ENCODE measurements around the gene PCDHGB3. TPM values are rescaled to one million over a fixed set of nuclear protein-coding genes. Genes with fewer than 3 reads are reported as not detected.

Gene PCDHGB3
- total RNA-seq, 1 experiment from 2014 or later: 3.4 TPM

DNA sequence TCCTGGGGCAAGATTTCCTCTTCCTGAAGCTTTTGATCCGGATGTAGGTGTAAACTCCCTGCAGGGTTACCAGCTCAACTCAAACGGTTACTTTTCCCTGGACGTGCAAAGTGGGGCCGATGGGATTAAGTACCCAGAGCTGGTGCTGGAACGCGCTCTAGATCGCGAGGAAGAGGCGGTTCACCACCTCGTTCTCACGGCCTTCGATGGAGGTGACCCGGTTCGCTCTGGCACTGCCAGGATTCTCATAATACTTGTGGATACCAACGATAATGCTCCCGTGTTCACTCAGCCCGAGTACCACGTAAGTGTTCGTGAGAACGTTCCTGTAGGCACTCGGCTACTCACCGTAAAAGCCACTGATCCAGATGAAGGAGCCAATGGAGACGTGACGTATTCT lies 14.4 kb upstream of the PCDHGB3 start:
- ChIA-PET POLR2A (ENCODE audit: low non-redundant PET) (no interaction called here), CTCF (no interaction called here)
- no peak for DNase-seq (ENCODE audit: low spot score)
- Histone ChIP-seq H3K27me3 (replicated peaks; ENCODE audit: insufficient read depth, low read depth, low read length, poor library complexity) (no peaks in the 10 kb centered on the region), H3K4me3 (ENCODE audit: low read depth, low read length, poor library complexity, severe bottlenecking) (no peak overlapping the region), H3K9me3 (ENCODE audit: low read depth, low read length, poor library complexity, severe bottlenecking) (peaks cover 46% of the 10 kb centered on the region), H3K27ac (ENCODE audit: low read depth, low read length, poor library complexity, severe bottlenecking) (no peak overlapping the region), H3K36me3 (ENCODE audit: insufficient read depth, low read length, poor library complexity, severe bottlenecking) (no peaks in the 10 kb centered on the region), H3K4me1 (ENCODE audit: insufficient read depth, low read length, poor library complexity, severe bottlenecking) (no peaks in the 10 kb centered on the region)
- no TSS peak for BruUV-seq (replicated peaks)
- TF ChIP-seq CTCF (conservative IDR thresholded peaks at IDR 0.05; ENCODE audit: low read depth, low read length) (no peak), EZH2 (IDR thresholded peaks at IDR 0.05; ENCODE audit: borderline replicate concordance, low read depth, low read length, poor library complexity, severe bottlenecking) (no peak)
- intact Hi-C loops (cut with micrococcal nuclease; ENCODE audit: unreplicated experiment): no loop called here

- intact Hi-C loops (cut with micrococcal nuclease; ENCODE audit: unreplicated experiment): no loop called here
- no peaks in the 10 kb centered on the region for H3K36me3 ChIP-seq (ENCODE audit: insufficient read depth, low read length, poor library complexity, severe bottlenecking)
- no peaks in the 10 kb centered on the region for H3K4me1 ChIP-seq (ENCODE audit: insufficient read depth, low read length, poor library complexity, severe bottlenecking)
- no peak overlapping the region for H3K4me3 ChIP-seq (ENCODE audit: low read depth, low read length, poor library complexity, severe bottlenecking)
- DNase-seq (ENCODE audit: low spot score): no peak
- no peak for TF ChIP-seq CTCF (conservative IDR thresholded peaks at IDR 0.05; ENCODE audit: low read depth, low read length)
- TF ChIP-seq EZH2 (IDR thresholded peaks at IDR 0.05; ENCODE audit: borderline replicate concordance, low read depth, low read length, poor library complexity, severe bottlenecking): no peak
- H3K27me3 ChIP-seq (replicated peaks; ENCODE audit: insufficient read depth, low read depth, low read length, poor library complexity): no peaks in the 10 kb centered on the region
- peaks cover 47% of the 10 kb centered on the region for H3K9me3 ChIP-seq (ENCODE audit: low read depth, low read length, poor library complexity, severe bottlenecking)
- BruUV-seq (replicated peaks): no TSS peak
- CTCF ChIA-PET: no interaction called here
- H3K27ac ChIP-seq (ENCODE audit: low read depth, low read length, poor library complexity, severe bottlenecking): no peak overlapping the region
- POLR2A ChIA-PET (ENCODE audit: low non-redundant PET): no interaction called here
Observed at GRCh38 chr5:141356133-141356532, 13.9 kb upstream of the PCDHGB3 start.

GRCh38 chr5:141356950-141357349 lies 13.1 kb upstream of the PCDHGB3 start:
- no peak overlapping the region for H3K27ac ChIP-seq (ENCODE audit: low read depth, low read length, poor library complexity, severe bottlenecking)
- CTCF ChIA-PET: no interaction called here
- H3K4me3 ChIP-seq (ENCODE audit: low read depth, low read length, poor library complexity, severe bottlenecking): no peak overlapping the region
- peaks cover 45% of the 10 kb centered on the region for H3K9me3 ChIP-seq (ENCODE audit: low read depth, low read length, poor library complexity, severe bottlenecking)
- intact Hi-C loops (cut with micrococcal nuclease; ENCODE audit: unreplicated experiment): no loop called here
- no peaks in the 10 kb centered on the region for H3K36me3 ChIP-seq (ENCODE audit: insufficient read depth, low read length, poor library complexity, severe bottlenecking)
- no peaks in the 10 kb centered on the region for H3K4me1 ChIP-seq (ENCODE audit: insufficient read depth, low read length, poor library complexity, severe bottlenecking)
- POLR2A ChIA-PET (ENCODE audit: low non-redundant PET): no interaction called here
- no peak for DNase-seq (ENCODE audit: low spot score)
- no peak for TF ChIP-seq EZH2 (IDR thresholded peaks at IDR 0.05; ENCODE audit: borderline replicate concordance, low read depth, low read length, poor library complexity, severe bottlenecking)
- no peak for TF ChIP-seq CTCF (conservative IDR thresholded peaks at IDR 0.05; ENCODE audit: low read depth, low read length)
- no peaks in the 10 kb centered on the region for H3K27me3 ChIP-seq (replicated peaks; ENCODE audit: insufficient read depth, low read depth, low read length, poor library complexity)
- BruUV-seq (replicated peaks): no TSS peak
